ENCODE measurements around the gene FAM222B. TPM values are rescaled to one million over a fixed set of nuclear protein-coding genes. Genes with fewer than 3 reads are reported as not detected.

FAM222B gene
- total and polyA plus RNA-seq, 9 of the 15 experiments (the other 6 are each of a cell fraction or from before 2014, with no cell fraction given) = 4.0 to 34.6 (median 7.5) TPM

DNA sequence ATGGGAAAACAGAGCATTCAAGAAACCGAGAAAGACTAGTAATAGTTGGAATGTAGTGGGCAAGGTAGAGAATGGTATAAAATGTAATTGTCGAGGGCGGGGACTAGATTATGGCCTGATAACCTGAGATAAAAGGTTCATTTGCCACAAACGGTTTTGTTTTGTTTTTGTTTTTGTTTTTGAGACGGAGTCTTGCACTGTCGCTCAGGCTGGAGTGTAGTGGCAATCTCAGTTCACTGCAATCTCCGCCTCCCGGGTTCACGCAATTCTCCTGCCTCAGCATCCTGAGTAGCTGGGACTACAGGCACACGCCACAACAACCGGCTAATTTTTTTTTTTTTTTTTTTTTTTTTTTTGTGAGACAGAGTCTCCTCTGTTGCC lies 112.7 kb downstream of the FAM222B start (continued):
- TF ChIP-seq, protein P1, sequence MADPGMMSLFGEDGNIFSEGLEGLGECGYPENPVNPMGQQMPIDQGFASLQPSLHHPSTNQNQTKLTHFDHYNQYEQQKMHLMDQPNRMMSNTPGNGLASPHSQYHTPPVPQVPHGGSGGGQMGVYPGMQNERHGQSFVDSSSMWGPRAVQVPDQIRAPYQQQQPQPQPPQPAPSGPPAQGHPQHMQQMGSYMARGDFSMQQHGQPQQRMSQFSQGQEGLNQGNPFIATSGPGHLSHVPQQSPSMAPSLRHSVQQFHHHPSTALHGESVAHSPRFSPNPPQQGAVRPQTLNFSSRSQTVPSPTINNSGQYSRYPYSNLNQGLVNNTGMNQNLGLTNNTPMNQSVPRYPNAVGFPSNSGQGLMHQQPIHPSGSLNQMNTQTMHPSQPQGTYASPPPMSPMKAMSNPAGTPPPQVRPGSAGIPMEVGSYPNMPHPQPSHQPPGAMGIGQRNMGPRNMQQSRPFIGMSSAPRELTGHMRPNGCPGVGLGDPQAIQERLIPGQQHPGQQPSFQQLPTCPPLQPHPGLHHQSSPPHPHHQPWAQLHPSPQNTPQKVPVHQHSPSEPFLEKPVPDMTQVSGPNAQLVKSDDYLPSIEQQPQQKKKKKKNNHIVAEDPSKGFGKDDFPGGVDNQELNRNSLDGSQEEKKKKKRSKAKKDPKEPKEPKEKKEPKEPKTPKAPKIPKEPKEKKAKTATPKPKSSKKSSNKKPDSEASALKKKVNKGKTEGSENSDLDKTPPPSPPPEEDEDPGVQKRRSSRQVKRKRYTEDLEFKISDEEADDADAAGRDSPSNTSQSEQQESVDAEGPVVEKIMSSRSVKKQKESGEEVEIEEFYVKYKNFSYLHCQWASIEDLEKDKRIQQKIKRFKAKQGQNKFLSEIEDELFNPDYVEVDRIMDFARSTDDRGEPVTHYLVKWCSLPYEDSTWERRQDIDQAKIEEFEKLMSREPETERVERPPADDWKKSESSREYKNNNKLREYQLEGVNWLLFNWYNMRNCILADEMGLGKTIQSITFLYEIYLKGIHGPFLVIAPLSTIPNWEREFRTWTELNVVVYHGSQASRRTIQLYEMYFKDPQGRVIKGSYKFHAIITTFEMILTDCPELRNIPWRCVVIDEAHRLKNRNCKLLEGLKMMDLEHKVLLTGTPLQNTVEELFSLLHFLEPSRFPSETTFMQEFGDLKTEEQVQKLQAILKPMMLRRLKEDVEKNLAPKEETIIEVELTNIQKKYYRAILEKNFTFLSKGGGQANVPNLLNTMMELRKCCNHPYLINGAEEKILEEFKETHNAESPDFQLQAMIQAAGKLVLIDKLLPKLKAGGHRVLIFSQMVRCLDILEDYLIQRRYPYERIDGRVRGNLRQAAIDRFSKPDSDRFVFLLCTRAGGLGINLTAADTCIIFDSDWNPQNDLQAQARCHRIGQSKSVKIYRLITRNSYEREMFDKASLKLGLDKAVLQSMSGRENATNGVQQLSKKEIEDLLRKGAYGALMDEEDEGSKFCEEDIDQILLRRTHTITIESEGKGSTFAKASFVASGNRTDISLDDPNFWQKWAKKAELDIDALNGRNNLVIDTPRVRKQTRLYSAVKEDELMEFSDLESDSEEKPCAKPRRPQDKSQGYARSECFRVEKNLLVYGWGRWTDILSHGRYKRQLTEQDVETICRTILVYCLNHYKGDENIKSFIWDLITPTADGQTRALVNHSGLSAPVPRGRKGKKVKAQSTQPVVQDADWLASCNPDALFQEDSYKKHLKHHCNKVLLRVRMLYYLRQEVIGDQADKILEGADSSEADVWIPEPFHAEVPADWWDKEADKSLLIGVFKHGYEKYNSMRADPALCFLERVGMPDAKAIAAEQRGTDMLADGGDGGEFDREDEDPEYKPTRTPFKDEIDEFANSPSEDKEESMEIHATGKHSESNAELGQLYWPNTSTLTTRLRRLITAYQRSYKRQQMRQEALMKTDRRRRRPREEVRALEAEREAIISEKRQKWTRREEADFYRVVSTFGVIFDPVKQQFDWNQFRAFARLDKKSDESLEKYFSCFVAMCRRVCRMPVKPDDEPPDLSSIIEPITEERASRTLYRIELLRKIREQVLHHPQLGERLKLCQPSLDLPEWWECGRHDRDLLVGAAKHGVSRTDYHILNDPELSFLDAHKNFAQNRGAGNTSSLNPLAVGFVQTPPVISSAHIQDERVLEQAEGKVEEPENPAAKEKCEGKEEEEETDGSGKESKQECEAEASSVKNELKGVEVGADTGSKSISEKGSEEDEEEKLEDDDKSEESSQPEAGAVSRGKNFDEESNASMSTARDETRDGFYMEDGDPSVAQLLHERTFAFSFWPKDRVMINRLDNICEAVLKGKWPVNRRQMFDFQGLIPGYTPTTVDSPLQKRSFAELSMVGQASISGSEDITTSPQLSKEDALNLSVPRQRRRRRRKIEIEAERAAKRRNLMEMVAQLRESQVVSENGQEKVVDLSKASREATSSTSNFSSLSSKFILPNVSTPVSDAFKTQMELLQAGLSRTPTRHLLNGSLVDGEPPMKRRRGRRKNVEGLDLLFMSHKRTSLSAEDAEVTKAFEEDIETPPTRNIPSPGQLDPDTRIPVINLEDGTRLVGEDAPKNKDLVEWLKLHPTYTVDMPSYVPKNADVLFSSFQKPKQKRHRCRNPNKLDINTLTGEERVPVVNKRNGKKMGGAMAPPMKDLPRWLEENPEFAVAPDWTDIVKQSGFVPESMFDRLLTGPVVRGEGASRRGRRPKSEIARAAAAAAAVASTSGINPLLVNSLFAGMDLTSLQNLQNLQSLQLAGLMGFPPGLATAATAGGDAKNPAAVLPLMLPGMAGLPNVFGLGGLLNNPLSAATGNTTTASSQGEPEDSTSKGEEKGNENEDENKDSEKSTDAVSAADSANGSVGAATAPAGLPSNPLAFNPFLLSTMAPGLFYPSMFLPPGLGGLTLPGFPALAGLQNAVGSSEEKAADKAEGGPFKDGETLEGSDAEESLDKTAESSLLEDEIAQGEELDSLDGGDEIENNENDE (IDR thresholded peaks at IDR 0.05; ENCODE audit: low read depth, low read length) = no peak

Measured in K562 (cell line).